NCI-H345 (cell line): ENCODE results near the gene MND1.
"Not testable (repeated sequence)": the region's sequence is repeated elsewhere in the genome, so short reads cannot be mapped to it uniquely, and the experiment has no call there.

Experiments
- DNase-seq: peaks from one replicate; lab custom pipeline; 2025; lab: John Stamatoyannopoulos, UW

Gene MND1

GRCh38 chr4:153403726-153404125 is 59.2 kb downstream of the MND1 start:
- no peak for DNase-seq

- no peak for DNase-seq
These were observed 63.4 kb downstream of the MND1 start for GRCh38 chr4:153407906-153408305.

- no peak for DNase-seq
These were observed 64.4 kb downstream of the MND1 start for GRCh38 chr4:153408932-153409331.

GRCh38 chr4:153409412-153409811 is 64.9 kb downstream of the MND1 start:
- no peak for DNase-seq

GRCh38 chr4:153409924-153410501 is 65.5 kb downstream of the MND1 start:
- DNase-seq, result no peak

GRCh38 chr4:153413842-153414241 is 69.4 kb downstream of the MND1 start:
- DNase-seq, result no peak

GRCh38 chr4:153416456-153416855 is 72.0 kb downstream of the MND1 start:
- DNase-seq, result not testable (repeated sequence)

GRCh38 chr4:153418121-153418520 is 73.6 kb downstream of the MND1 start:
- DNase-seq, result no peak

- no peak for DNase-seq
These were observed 74.1 kb downstream of the MND1 start for GRCh38 chr4:153418558-153418957.

- DNase-seq, result no peak
These were observed 74.5 kb downstream of the MND1 start for GRCh38 chr4:153419029-153419428.

GRCh38 chr4:153419673-153420278 is 75.3 kb downstream of the MND1 start:
- DNase-seq, result no peak

GRCh38 chr4:153420361-153420760 is 75.9 kb downstream of the MND1 start:
- DNase-seq, result no peak

- DNase-seq, result no peak
These were observed 77.5 kb downstream of the MND1 start for GRCh38 chr4:153421941-153422340.

- DNase-seq, result no peak
These were observed 81.9 kb downstream of the MND1 start for GRCh38 chr4:153426207-153426885.

GRCh38 chr4:153427363-153428071 is 83.0 kb downstream of the MND1 start:
- no peak for DNase-seq

GRCh38 chr4:153428941-153429475 is 84.5 kb downstream of the MND1 start:
- no peak for DNase-seq

GRCh38 chr4:153432965-153433753 is 88.7 kb downstream of the MND1 start:
- no peak for DNase-seq

GRCh38 chr4:153433754-153434105 is 89.2 kb downstream of the MND1 start:
- no peak for DNase-seq

- no peak for DNase-seq
These were observed 89.7 kb downstream of the MND1 start for GRCh38 chr4:153434190-153434589.

- DNase-seq, result no peak
These were observed 94.6 kb downstream of the MND1 start for GRCh38 chr4:153438916-153439756.

- DNase-seq, result no peak
These were observed 95.3 kb downstream of the MND1 start for GRCh38 chr4:153439831-153440230.
